Stimulated activated CD8-positive, alpha-beta memory T cell treated with anti-CD3 and anti-CD28 coated beads, Interleukin-15, amount 100 ng/mL, for 48 hours (primary cell): ENCODE data around the gene CREBBP.

ENCODE experiments used
- DNase-seq, 2 donors: peaks; one replicate each; pipeline ENCODE4 v3.0.0-alpha.2; 2020; ENCODE audit warnings: low read depth in 2 of 2

Gene CREBBP

GRCh38 chr16:3856367-3857141 is 24.0 kb downstream of the CREBBP start:
- DNase-seq = no peak

GRCh38 chr16:3854750-3855541 is 25.6 kb downstream of the CREBBP start:
- DNase-seq = no peak

- DNase-seq = no peak
Observed at GRCh38 chr16:3850544-3850899, 30.0 kb downstream of the CREBBP start.

GRCh38 chr16:3849751-3850543 is 30.6 kb downstream of the CREBBP start:
- no peak for DNase-seq

GRCh38 chr16:3846595-3847091 is 33.9 kb downstream of the CREBBP start:
- DNase-seq = no peak

GRCh38 chr16:3846087-3846486 is 34.4 kb downstream of the CREBBP start:
- no peak for DNase-seq

GRCh38 chr16:3842994-3843393 is 37.5 kb downstream of the CREBBP start:
- no peak for DNase-seq

- DNase-seq = no peak
Observed at GRCh38 chr16:3841729-3842508, 38.6 kb downstream of the CREBBP start.

- DNase-seq = no peak
Observed at GRCh38 chr16:3839402-3840184, 40.9 kb downstream of the CREBBP start.

- no peak for DNase-seq
Observed at GRCh38 chr16:3838600-3839401, 41.7 kb downstream of the CREBBP start.

- DNase-seq = no peak
Observed at GRCh38 chr16:3837851-3838586, 42.5 kb downstream of the CREBBP start.

- DNase-seq = no peak
Observed at GRCh38 chr16:3836641-3837040, 43.9 kb downstream of the CREBBP start.

- DNase-seq = no peak
Observed at GRCh38 chr16:3835089-3835602, 45.4 kb downstream of the CREBBP start.

GRCh38 chr16:3832668-3833067 is 47.8 kb downstream of the CREBBP start:
- no peak for DNase-seq

GRCh38 chr16:3830625-3831254 is 49.8 kb downstream of the CREBBP start:
- DNase-seq = no peak

- no peak for DNase-seq
Observed at GRCh38 chr16:3829631-3830536, 50.6 kb downstream of the CREBBP start.

GRCh38 chr16:3825940-3826339 is 54.6 kb downstream of the CREBBP start:
- DNase-seq = no peak
